MCF 10A (cell line): ENCODE data around the gene TDRD9. TPM values are rescaled to one million over a fixed set of nuclear protein-coding genes. Genes with fewer than 3 reads are reported as not detected.

Source experiments
- BruUV-seq: library from RNA; stranded (reverse); fragments of 400-500 nt; replicated peaks from 2 replicates; lab custom pipeline; 2021; lab: Mats Ljungman, UMichigan
- CTCF ChIA-PET: fragments of 300-600 bp; sonication (Branson Sonifier 250); formaldehyde crosslinking; extraction: SDS; loops from one replicate; lab custom pipeline; 2021; ENCODE audit warnings: antibody characterized with exemption, inconsistent platforms; lab: Yijun Ruan, JAX
- POLR2A ChIA-PET: fragments of 300-600, 350-650 bp; sonication (Branson Sonifier 250); formaldehyde crosslinking; extraction: SDS; loops from one replicate; lab custom pipeline; 2020; ENCODE audit warnings: antibody characterized with exemption, inconsistent platforms; lab: Yijun Ruan, JAX
- DNase-seq: peaks from one replicate; pipeline ENCODE4 v3.0.0-alpha.2; 2018; ENCODE audit not compliant: unreplicated experiment
- H3K27ac Mint-ChIP-seq: one replicate; pipeline ENCODE4 v1.8.0; 2022; ENCODE audit warnings: mild to moderate bottlenecking, low read depth, mixed read lengths; ENCODE audit not compliant: unreplicated experiment
- H3K27me3 Mint-ChIP-seq: one replicate; pipeline ENCODE4 v1.8.0; 2022; ENCODE audit warnings: mixed read lengths; ENCODE audit not compliant: insufficient read depth, unreplicated experiment
- H3K36me3 Mint-ChIP-seq: one replicate; pipeline ENCODE4 v1.8.0; 2022; ENCODE audit warnings: mild to moderate bottlenecking, moderate library complexity, mixed read lengths; ENCODE audit not compliant: insufficient read depth, unreplicated experiment
- H3K4me1 Mint-ChIP-seq: one replicate; pipeline ENCODE4 v1.8.0; 2022; ENCODE audit warnings: mixed read lengths; ENCODE audit not compliant: insufficient read depth, unreplicated experiment
- H3K4me3 Mint-ChIP-seq: one replicate; pipeline ENCODE4 v1.8.0; 2022; ENCODE audit warnings: mild to moderate bottlenecking, moderate library complexity, mixed read lengths; ENCODE audit not compliant: unreplicated experiment
- H3K9me3 Mint-ChIP-seq: one replicate; pipeline ENCODE4 v1.8.0; 2022; ENCODE audit warnings: mixed read lengths; ENCODE audit not compliant: unreplicated experiment
- CTCF ChIP-seq: fragments of 200-600 bp; IDR thresholded peaks from one replicate; pipeline ENCODE4 v1.8.0; 2022; ENCODE audit warnings: antibody characterized with exemption, mild to moderate bottlenecking; ENCODE audit not compliant: unreplicated experiment
- intact Hi-C: fragments of 100-400 bp; cut with micrococcal nuclease; formaldehyde crosslinking; loops from 2 replicates; pipeline ENCODE4 v1.14.1; 2022
- total RNA-seq: library from RNA; stranded (reverse); gene quantifications from 2 replicates; pipeline ENCODE4 v1.2.3, GENCODE V29; 2022

Gene TDRD9
- total RNA-seq, 1 experiment from 2014 or later: 0.40 TPM

- CTCF ChIA-PET: interaction anchor here (1.1 to 1.7 kb wide), 2 partner anchors 9 to 479 kb away, joined by 4 to 13 read pairs; no protein-coding TSS in a partner anchor
- POLR2A ChIA-PET: no interaction called here
- BruUV-seq: no TSS peak
- intact Hi-C loops: no loop called here
- no peaks in the 10 kb centered on the region for H3K4me1 Mint-ChIP-seq
- no peak within 1 kb of the TSS for H3K27ac Mint-ChIP-seq
- no peaks in the 10 kb centered on the region for H3K9me3 Mint-ChIP-seq
- no peak for TF ChIP-seq CTCF
- no peaks in the 10 kb centered on the region for H3K36me3 Mint-ChIP-seq
- no peaks in the 10 kb centered on the region for H3K27me3 Mint-ChIP-seq
- no peak for DNase-seq
- H3K4me3 Mint-ChIP-seq: no peak within 1 kb of the TSS
Measured at GRCh38 chr14:104085032-104085888, 157.0 kb downstream of the TDRD9 start, which contains the start of gene ASPG. Gene ASPG, plus strand, starts transcription at chr14:104085700. Its CDS starts 71 bp downstream, at chr14:104085771.

GRCh38 chr14:104085889-104086201 is 157.6 kb downstream of the TDRD9 start:
- H3K4me1 Mint-ChIP-seq: no peaks in the 10 kb centered on the region
- H3K27ac Mint-ChIP-seq: no peak overlapping the region
- no peak for TF ChIP-seq CTCF
- no peak overlapping the region for H3K4me3 Mint-ChIP-seq
- DNase-seq: no peak
- no peaks in the 10 kb centered on the region for H3K36me3 Mint-ChIP-seq
- CTCF ChIA-PET: no interaction called here
- no TSS peak for BruUV-seq
- no peaks in the 10 kb centered on the region for H3K9me3 Mint-ChIP-seq
- POLR2A ChIA-PET: no interaction called here
- H3K27me3 Mint-ChIP-seq: no peaks in the 10 kb centered on the region
- intact Hi-C loops: no loop called here

GRCh38 chr14:104086210-104086660 is 158.0 kb downstream of the TDRD9 start:
- H3K4me3 Mint-ChIP-seq: no peak overlapping the region
- H3K36me3 Mint-ChIP-seq: no peaks in the 10 kb centered on the region
- no peak overlapping the region for H3K27ac Mint-ChIP-seq
- H3K27me3 Mint-ChIP-seq: no peaks in the 10 kb centered on the region
- H3K4me1 Mint-ChIP-seq: no peaks in the 10 kb centered on the region
- ChIA-PET CTCF (interaction anchor here (1.3 kb wide), 1 partner anchor 11 kb away, joined by 4 read pairs; no protein-coding TSS in a partner anchor), POLR2A (no interaction called here)
- no TSS peak for BruUV-seq
- TF ChIP-seq CTCF: no peak
- H3K9me3 Mint-ChIP-seq: no peaks in the 10 kb centered on the region
- DNase-seq: no peak
- intact Hi-C loops: no loop called here

GRCh38 chr14:104086661-104087461 is 158.6 kb downstream of the TDRD9 start:
- BruUV-seq: no TSS peak
- Mint-ChIP-seq H3K27ac (no peak overlapping the region), H3K27me3 (no peaks in the 10 kb centered on the region), H3K9me3 (no peaks in the 10 kb centered on the region), H3K4me1 (no peaks in the 10 kb centered on the region), H3K4me3 (no peak overlapping the region), H3K36me3 (no peaks in the 10 kb centered on the region)
- POLR2A ChIA-PET: no interaction called here
- CTCF ChIA-PET: interaction anchor here (1.3 to 1.9 kb wide), 2 partner anchors 10 kb away, joined by 4 to 10 read pairs; no protein-coding TSS in a partner anchor
- intact Hi-C loops: no loop called here
- no peak for DNase-seq
- no peak for TF ChIP-seq CTCF
